Omental fat pad (tissue), 4 donors: ENCODE measurements around the gene AFF2. TPM values are rescaled to one million over a fixed set of nuclear protein-coding genes. Genes with fewer than 3 reads are reported as not detected.

Source experiments
- ATAC-seq: fragments of 150-250 bp; one replicate; pipeline ENCODE4 v1.9.1; 2016; ENCODE audit warnings: mild to moderate bottlenecking, moderate library complexity; ENCODE audit not compliant: low FRiP score
- DNase-seq: peaks from one replicate; pipeline ENCODE4 v3.0.0-alpha.2; 2019; ENCODE audit warnings: low spot score
- total RNA-seq, 4 donors: library from RNA; depleted of rRNA; stranded (reverse); fragments of >200 nt; gene quantifications; one replicate each; pipeline ENCODE4 v1.1.0, GENCODE V29; 2016
- TF ChIP-seq, protein P1 (sequence below), 3 donors: fragments of 450-650 bp; IDR thresholded peaks; one replicate each; pipeline ENCODE4 v1.5.1; 2016 to 2017; ENCODE audit warnings: antibody characterized with exemption in 3 of 3, mild to moderate bottlenecking in 3 of 3, moderate library complexity in 2 of 3

AFF2 gene
- total RNA-seq, 4 donors from 2014 or later: 5.7 to 16.7 (median 12.3) TPM

DNA sequence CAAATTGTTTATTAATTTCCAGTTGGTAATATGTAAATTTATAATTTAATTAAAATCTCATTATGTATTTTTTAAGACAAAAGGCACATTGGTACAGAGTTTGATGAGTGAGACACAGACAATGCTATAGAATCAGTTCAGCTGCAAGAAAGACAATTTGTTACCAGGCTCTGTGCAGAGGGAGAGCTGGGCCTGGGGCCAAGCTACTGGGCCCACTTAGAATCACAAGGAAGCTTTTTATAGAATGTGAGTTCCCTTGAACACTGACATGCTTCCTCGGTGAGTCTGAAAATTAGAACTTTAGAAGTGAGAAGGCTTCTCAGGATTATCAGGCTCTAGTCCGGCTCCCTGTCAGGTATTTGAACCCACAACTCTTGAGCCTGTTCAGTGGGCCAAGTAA, 129.0 kb downstream of the AFF2 start:
- ATAC-seq: no peak
- DNase-seq: no peak
- TF ChIP-seq, protein P1, sequence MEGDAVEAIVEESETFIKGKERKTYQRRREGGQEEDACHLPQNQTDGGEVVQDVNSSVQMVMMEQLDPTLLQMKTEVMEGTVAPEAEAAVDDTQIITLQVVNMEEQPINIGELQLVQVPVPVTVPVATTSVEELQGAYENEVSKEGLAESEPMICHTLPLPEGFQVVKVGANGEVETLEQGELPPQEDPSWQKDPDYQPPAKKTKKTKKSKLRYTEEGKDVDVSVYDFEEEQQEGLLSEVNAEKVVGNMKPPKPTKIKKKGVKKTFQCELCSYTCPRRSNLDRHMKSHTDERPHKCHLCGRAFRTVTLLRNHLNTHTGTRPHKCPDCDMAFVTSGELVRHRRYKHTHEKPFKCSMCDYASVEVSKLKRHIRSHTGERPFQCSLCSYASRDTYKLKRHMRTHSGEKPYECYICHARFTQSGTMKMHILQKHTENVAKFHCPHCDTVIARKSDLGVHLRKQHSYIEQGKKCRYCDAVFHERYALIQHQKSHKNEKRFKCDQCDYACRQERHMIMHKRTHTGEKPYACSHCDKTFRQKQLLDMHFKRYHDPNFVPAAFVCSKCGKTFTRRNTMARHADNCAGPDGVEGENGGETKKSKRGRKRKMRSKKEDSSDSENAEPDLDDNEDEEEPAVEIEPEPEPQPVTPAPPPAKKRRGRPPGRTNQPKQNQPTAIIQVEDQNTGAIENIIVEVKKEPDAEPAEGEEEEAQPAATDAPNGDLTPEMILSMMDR (IDR thresholded peaks at IDR 0.05): no peak

DNA sequence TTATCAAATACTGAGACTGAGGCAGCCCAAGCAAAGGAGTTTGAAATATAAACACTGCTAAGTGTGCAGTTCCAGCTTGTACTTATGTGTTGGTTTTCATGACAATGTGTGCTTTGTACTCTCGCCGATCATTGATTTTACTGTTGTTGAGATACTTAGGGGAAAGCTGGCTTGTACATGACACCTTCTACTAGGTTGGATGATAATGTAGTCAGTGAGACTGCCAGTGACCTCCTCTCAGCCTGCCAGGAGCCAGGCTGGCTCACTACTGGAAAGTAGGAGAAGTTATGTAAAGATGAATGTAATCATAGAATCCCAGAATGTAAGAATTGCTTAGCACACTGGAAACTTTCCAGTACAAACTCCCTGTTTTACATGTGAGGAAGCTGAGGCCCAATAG, 132.0 kb downstream of the AFF2 start:
- no peak for DNase-seq
- TF ChIP-seq, protein P1 (IDR thresholded peaks at IDR 0.05): no peak
- ATAC-seq: no peak

DNA sequence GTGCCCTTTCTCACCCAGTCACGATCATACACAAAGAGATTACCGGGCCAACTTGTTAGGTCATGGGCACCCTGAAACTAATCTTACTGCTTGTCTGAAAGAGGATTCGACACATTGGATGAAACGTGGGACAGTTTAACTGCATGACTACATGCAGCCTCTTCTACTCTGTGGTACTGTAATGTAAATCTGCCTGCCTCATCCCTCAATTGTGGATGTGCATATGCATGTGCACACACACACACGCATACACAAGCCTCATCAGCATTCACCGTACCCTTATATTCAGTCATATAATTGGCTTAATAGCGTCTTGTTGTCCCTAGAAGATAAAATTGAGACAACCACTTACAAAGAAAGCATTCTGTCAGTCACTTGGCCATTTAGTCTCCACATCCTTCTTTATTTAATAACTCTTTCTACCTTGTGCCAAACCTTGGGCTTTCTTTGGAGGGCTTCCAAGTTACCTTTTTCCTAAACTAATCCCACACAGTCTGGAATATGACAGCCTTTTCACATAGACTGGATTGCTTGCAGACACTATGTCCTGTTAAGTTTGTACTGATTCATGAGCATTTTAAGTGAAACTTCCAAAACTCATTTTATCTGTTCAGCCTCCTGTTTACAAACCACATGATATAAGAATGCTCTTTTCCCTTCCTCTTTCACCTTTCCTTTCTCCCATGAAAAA, 132.9 kb downstream of the AFF2 start:
- ATAC-seq: no peak
- TF ChIP-seq, protein P1 (IDR thresholded peaks at IDR 0.05): no peak
- DNase-seq: no peak

DNA sequence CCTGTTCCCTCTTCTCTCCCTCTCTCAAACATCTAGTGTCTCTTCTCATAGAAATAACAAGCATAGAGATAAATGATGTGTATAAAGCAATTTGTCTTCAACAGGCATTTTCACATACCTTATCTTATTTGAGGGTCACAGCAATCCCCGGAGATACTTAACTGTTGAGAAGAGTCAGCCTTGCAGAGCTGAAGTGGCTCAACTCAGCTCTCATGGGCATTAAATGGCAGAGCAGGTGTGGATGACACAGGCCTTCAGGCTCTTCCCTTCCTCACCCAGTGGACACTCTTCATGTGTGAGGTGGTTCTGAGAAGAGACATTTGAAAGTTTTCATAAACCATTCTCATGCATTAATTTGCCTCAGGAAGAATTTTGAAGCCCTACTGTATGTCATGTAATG, 134.2 kb downstream of the AFF2 start:
- DNase-seq: no peak
- ATAC-seq: no peak
- TF ChIP-seq, protein P1 (IDR thresholded peaks at IDR 0.05): no peak

DNA sequence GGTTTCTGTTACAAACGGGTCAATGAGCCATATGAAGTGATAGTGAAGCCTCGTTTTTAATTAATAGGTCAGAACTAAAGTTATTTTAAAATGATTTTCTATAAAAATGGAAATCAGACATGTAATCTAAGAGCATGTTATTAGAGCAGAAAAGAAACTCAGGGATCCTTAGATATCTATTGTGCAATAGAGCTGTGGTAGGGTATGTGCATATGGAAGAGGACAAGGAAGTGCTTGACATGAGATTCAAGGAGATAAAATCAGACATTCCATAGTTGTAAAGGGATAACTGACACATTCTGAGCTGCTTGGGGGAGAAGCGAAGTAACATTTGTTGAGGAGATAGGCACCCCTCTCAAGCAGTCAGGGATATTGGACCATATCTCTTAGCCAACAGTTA, 143.0 kb downstream of the AFF2 start:
- TF ChIP-seq, protein P1 (IDR thresholded peaks at IDR 0.05): no peak
- DNase-seq (no peak), ATAC-seq (no peak)

DNA sequence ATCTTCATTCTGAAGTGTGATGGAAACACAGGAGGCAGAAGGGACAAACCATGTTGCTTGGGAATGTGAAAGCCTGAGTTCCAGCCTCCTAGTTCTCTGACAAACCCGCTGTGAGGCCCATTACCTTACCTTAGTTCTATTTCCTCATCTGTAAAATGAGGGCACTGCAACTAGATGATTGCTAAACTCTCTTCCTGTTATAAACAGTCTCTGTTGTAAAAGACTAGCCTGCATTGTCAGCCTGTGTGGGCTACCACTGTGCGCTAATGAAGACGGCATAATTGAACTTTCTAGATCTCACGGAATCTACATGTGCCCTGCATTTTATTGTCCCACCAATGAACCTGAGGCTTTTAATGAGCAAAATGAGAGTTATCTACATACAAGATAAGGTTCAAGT, 147.2 kb downstream of the AFF2 start:
- TF ChIP-seq, protein P1 (IDR thresholded peaks at IDR 0.05): no peak
- DNase-seq (no peak), ATAC-seq (no peak)

DNA sequence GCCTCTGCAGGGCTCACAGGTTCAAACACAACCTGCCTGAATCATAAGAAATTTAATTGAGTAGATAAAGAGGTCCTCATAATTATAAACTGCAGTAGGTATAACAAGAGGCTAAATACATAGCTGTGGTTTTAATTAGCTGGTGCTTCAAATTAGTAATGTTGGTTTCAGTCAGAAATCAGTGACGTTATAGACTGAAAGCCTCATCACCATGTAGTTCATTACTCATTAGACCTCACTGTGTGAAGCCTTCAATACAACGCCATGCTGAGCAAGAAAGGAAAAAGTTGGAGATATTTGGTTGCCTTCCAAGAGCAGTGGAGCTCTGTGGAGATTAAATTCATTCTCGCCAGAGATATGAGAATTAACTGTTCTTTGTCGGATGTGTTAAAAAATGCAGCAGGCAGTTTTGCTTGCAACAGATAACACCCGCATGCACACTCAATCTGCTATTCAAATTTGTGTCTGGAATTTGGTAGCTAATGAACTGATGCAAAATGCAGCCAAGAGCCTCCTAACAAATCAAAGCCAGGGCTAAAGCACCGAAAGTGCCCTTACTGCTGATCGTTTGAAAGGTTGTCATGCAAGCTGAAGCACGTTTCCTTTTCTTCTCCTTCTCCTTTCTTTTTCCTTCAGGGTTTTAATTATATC, 148.9 kb downstream of the AFF2 start:
- ATAC-seq (no peak), DNase-seq (no peak)
- TF ChIP-seq, protein P1 (IDR thresholded peaks at IDR 0.05): no peak
